Measurements from ENCODE around the gene NR6A1. TPM values are rescaled to one million over a fixed set of nuclear protein-coding genes. Genes with fewer than 3 reads are reported as not detected.

The NR6A1 gene
- total RNA-seq, 2 donors from 2014 or later = 0.71 to 4.6 TPM

DNA sequence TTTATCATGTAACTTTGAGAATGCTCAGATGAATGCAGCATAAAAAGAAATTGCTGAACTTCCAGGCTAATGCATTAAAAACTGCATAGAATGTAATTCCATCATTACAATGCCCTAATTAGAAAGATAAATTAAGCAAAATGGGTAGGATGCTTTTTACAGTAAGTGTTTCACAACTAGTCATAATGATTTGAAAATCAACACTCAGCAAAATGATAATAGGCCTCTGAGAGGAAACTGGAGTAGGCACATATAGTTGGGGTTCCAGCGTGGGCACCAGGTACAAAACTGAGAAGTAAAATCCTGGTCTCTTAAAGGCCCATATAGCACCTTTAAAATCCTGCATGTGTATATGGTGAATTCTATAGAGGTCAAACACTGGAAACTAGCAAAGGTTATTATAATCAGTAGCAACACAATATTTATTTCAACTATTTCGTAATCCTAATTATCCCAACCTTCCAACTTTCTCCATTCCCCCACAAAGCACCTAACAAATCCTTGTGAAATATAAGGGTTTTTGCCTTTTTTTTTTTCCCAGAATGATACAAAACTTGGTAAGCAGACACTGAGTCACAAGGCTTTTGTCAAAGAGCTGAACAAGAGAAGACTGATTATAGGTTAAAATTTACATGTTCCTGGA is 155.9 kb downstream of the NR6A1 start:
- DNase-seq (ENCODE audit: low spot score) = no peak
- Histone ChIP-seq H3K27ac (no peak overlapping the region), H3K4me1 (ENCODE audit: control insufficient read depth in 1 of 2, low read depth in 2 of 2) (no peaks in the 10 kb centered on the region), H3K36me3 (no peaks in the 10 kb centered on the region), H3K4me3 (no peak overlapping the region), H3K27me3 (replicated peaks; ENCODE audit: insufficient read depth) (no peaks in the 10 kb centered on the region), H3K9me3 (no peaks in the 10 kb centered on the region)
- no peak for ATAC-seq (ENCODE audit: insufficient number of reproducible peaks, low FRiP score, low read depth)
- TF ChIP-seq CTCF (IDR thresholded peaks at IDR 0.05) = no peak

- no peak for TF ChIP-seq CTCF (IDR thresholded peaks at IDR 0.05)
- no peaks in the 10 kb centered on the region for H3K9me3 ChIP-seq
- no peak for ATAC-seq (ENCODE audit: insufficient number of reproducible peaks, low FRiP score, low read depth)
- H3K4me3 ChIP-seq = no peak overlapping the region
- H3K27me3 ChIP-seq (replicated peaks; ENCODE audit: insufficient read depth) = no peaks in the 10 kb centered on the region
- no peak for DNase-seq (ENCODE audit: low spot score)
- H3K27ac ChIP-seq = no peak overlapping the region
- H3K4me1 ChIP-seq (ENCODE audit: control insufficient read depth in 1 of 2, low read depth in 2 of 2) = no peaks in the 10 kb centered on the region
- H3K36me3 ChIP-seq = no peaks in the 10 kb centered on the region
Measured at GRCh38 chr9:124613849-124614248, 157.3 kb downstream of the NR6A1 start.

DNA sequence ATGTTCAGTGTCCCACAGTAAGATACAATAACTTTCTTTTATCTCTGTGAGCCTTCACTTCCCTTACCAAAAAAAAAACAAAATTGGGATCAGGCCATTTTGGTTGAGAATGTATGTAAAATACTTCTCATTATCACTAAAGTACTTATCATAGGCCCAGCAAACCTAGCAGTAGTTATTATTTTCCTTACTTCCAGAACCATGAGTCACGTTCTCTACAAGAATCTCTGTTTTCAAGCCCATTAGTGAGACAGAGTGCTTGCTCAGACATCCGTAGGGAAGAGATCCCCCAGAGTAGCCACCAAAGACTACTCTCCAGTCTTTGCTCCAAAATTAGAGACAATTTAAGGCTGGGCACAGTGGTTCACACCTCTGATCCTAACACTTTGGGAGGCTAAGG is 160.0 kb downstream of the NR6A1 start:
- TF ChIP-seq CTCF (IDR thresholded peaks at IDR 0.05) = no peak
- no peaks in the 10 kb centered on the region for H3K4me1 ChIP-seq (ENCODE audit: control insufficient read depth in 1 of 2, low read depth in 2 of 2)

GRCh38 chr9:124606027-124606426 is 165.1 kb downstream of the NR6A1 start:
- H3K9me3 ChIP-seq = no peaks in the 10 kb centered on the region
- no peaks in the 10 kb centered on the region for H3K4me1 ChIP-seq (ENCODE audit: control insufficient read depth in 1 of 2, low read depth in 2 of 2)
- no peak overlapping the region for H3K4me3 ChIP-seq
- ATAC-seq (ENCODE audit: insufficient number of reproducible peaks, low FRiP score, low read depth) = no peak
- H3K27ac ChIP-seq = no peak overlapping the region
- H3K27me3 ChIP-seq (replicated peaks; ENCODE audit: insufficient read depth) = no peaks in the 10 kb centered on the region
- no peak for DNase-seq (ENCODE audit: low spot score)
- no peak for TF ChIP-seq CTCF (IDR thresholded peaks at IDR 0.05)
- H3K36me3 ChIP-seq = no peaks in the 10 kb centered on the region

More for the DNA sequence above, 160.0 kb downstream of the NR6A1 start:
- Histone ChIP-seq H3K4me3 (no peak overlapping the region), H3K9me3 (no peaks in the 10 kb centered on the region), H3K27me3 (replicated peaks; ENCODE audit: insufficient read depth) (no peaks in the 10 kb centered on the region), H3K27ac (no peak overlapping the region), H3K36me3 (no peaks in the 10 kb centered on the region)
- DNase-seq (ENCODE audit: low spot score) = no peak
- ATAC-seq (ENCODE audit: insufficient number of reproducible peaks, low FRiP score, low read depth) = no peak

DNA sequence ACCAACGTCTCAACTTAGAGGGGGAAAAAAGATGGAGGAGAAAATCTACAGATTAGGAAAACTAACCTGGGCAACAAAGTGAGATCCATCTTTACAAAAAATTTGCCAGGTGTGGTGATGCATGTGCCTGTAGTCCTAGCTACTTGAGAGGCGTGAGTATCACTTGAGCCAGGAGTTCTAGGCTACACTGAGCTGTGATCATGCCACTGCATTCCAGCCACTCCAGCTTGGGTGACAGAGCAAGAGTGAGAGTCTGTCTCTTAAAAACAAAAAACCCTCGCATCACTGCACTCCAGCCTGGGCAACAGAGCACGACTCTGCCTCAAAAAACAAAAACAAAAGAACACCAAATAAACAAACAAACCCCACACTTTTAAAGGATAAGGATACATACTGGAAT is 165.9 kb downstream of the NR6A1 start:
- H3K4me3 ChIP-seq = no peak overlapping the region
- H3K4me1 ChIP-seq (ENCODE audit: control insufficient read depth in 1 of 2, low read depth in 2 of 2) = no peaks in the 10 kb centered on the region
- ATAC-seq (ENCODE audit: insufficient number of reproducible peaks, low FRiP score, low read depth) = no peak
- no peaks in the 10 kb centered on the region for H3K9me3 ChIP-seq
- H3K36me3 ChIP-seq = no peaks in the 10 kb centered on the region
- TF ChIP-seq CTCF (IDR thresholded peaks at IDR 0.05) = no peak
- H3K27me3 ChIP-seq (replicated peaks; ENCODE audit: insufficient read depth) = no peaks in the 10 kb centered on the region
- no peak for DNase-seq (ENCODE audit: low spot score)
- H3K27ac ChIP-seq = no peak overlapping the region

Data from thoracic aorta (tissue), 2 donors.